Measurements from ENCODE around the gene TNS1. TPM values are rescaled to one million over a fixed set of nuclear protein-coding genes. Genes with fewer than 3 reads are reported as not detected.
A peak's percentile ranks its signal among the peaks of the same experiment; 100 is the strongest.

Gene TNS1
- total RNA-seq, 1 experiment from 2014 or later = 1.5 TPM

DNA sequence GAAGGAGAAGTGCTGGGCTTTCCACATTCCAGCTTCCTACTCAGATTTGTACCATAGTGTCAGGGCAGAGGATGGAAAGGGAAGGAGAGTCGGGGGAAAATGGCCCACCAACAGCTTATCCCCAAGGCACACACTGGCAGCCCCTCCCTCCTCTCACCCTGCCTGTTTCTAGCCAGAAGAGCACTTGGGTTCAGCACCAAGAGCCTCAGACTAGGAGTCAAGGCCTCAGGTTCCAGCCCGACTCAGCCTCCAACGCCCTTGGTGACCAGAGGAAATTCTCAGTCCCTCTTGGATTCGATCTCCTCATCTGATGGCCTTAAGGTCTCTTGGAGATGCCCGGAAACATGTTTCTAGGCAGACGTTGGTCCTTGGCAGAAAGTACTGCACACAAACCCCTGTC, 53.9 kb downstream of the TNS1 start:
- no peaks in the 10 kb centered on the region for H3K9me2 ChIP-seq (replicated peaks; ENCODE audit: low read length)
- CTCF ChIA-PET = no interaction called here
- H2AFZ ChIP-seq (ENCODE audit: low read length) = no peak overlapping the region
- no peaks in the 10 kb centered on the region for H4K20me1 ChIP-seq (ENCODE audit: low read length)
- intact Hi-C loops (cut with micrococcal nuclease) = no loop called here
- ATAC-seq (no peak), DNase-seq (no peak)
- BruUV-seq (replicated peaks) = no TSS peak
- peaks cover 93% of the 10 kb centered on the region for H3K27me3 ChIP-seq (ENCODE audit: low read length)
- no peaks in the 10 kb centered on the region for H3F3A ChIP-seq (ENCODE audit: low read length, unreplicated experiment)
- H3K27ac ChIP-seq (ENCODE audit: low read length) = no peak overlapping the region
- no peak overlapping the region for H3K9ac ChIP-seq (ENCODE audit: low read length)
- POLR2A ChIA-PET (ENCODE audit: unreplicated experiment) = no interaction called here
- H3K4me1 ChIP-seq (ENCODE audit: insufficient read depth, low read length) = no peaks in the 10 kb centered on the region
- no peak overlapping the region for H3K4me3 ChIP-seq (ENCODE audit: low read length)
- no peaks in the 10 kb centered on the region for H3K9me3 ChIP-seq (ENCODE audit: low read length)
- H3K79me2 ChIP-seq (ENCODE audit: low read length) = no peaks in the 10 kb centered on the region
- no peak overlapping the region for H3K4me2 ChIP-seq (ENCODE audit: low read length)
- H3K36me3 ChIP-seq (ENCODE audit: low read depth, low read length) = no peaks in the 10 kb centered on the region
- no peak for TF ChIP-seq EZH2phosphoT487 (IDR thresholded peaks at IDR 0.05; ENCODE audit: borderline replicate concordance, low read length)

- Histone ChIP-seq H3K27me3 (ENCODE audit: low read length) (peaks cover 93% of the 10 kb centered on the region), H3K4me3 (ENCODE audit: low read length) (no peak overlapping the region), H4K20me1 (ENCODE audit: low read length) (no peaks in the 10 kb centered on the region), H3K4me1 (ENCODE audit: insufficient read depth, low read length) (no peaks in the 10 kb centered on the region), H3K9me2 (replicated peaks; ENCODE audit: low read length) (no peaks in the 10 kb centered on the region), H3K9me3 (ENCODE audit: low read length) (no peaks in the 10 kb centered on the region), H3K36me3 (ENCODE audit: low read depth, low read length) (no peaks in the 10 kb centered on the region), H3F3A (ENCODE audit: low read length, unreplicated experiment) (no peaks in the 10 kb centered on the region), H3K79me2 (ENCODE audit: low read length) (no peaks in the 10 kb centered on the region), H2AFZ (ENCODE audit: low read length) (no peak overlapping the region), H3K9ac (ENCODE audit: low read length) (no peak overlapping the region), H3K4me2 (ENCODE audit: low read length) (no peak overlapping the region), H3K27ac (ENCODE audit: low read length) (no peak overlapping the region)
- CTCF ChIA-PET = no interaction called here
- DNase-seq (no peak), ATAC-seq (no peak)
- TF ChIP-seq, protein P1, sequence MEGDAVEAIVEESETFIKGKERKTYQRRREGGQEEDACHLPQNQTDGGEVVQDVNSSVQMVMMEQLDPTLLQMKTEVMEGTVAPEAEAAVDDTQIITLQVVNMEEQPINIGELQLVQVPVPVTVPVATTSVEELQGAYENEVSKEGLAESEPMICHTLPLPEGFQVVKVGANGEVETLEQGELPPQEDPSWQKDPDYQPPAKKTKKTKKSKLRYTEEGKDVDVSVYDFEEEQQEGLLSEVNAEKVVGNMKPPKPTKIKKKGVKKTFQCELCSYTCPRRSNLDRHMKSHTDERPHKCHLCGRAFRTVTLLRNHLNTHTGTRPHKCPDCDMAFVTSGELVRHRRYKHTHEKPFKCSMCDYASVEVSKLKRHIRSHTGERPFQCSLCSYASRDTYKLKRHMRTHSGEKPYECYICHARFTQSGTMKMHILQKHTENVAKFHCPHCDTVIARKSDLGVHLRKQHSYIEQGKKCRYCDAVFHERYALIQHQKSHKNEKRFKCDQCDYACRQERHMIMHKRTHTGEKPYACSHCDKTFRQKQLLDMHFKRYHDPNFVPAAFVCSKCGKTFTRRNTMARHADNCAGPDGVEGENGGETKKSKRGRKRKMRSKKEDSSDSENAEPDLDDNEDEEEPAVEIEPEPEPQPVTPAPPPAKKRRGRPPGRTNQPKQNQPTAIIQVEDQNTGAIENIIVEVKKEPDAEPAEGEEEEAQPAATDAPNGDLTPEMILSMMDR (conservative IDR thresholded peaks at IDR 0.05; ENCODE audit: low read depth, low read length) = no peak
- TF ChIP-seq EZH2phosphoT487 (IDR thresholded peaks at IDR 0.05; ENCODE audit: borderline replicate concordance, low read length) (no peak), EZH2 (IDR thresholded peaks at IDR 0.05; ENCODE audit: low read length, unreplicated experiment) (no peak)
- POLR2A ChIA-PET (ENCODE audit: unreplicated experiment) = no interaction called here
- BruUV-seq (replicated peaks) = no TSS peak
- intact Hi-C loops (cut with micrococcal nuclease) = no loop called here
These were observed 54.4 kb downstream of the TNS1 start for GRCh38 chr2:217948351-217948791.

- no peak for DNase-seq
- Histone ChIP-seq H3K27me3 (ENCODE audit: low read length) (peaks cover 93% of the 10 kb centered on the region), H3K4me2 (ENCODE audit: low read length) (no peak overlapping the region), H3K4me1 (ENCODE audit: insufficient read depth, low read length) (no peaks in the 10 kb centered on the region), H3K9me3 (ENCODE audit: low read length) (no peaks in the 10 kb centered on the region), H3K9me2 (replicated peaks; ENCODE audit: low read length) (no peaks in the 10 kb centered on the region), H3K4me3 (ENCODE audit: low read length) (no peak overlapping the region), H3F3A (ENCODE audit: low read length, unreplicated experiment) (no peaks in the 10 kb centered on the region), H3K79me2 (ENCODE audit: low read length) (no peaks in the 10 kb centered on the region), H3K9ac (ENCODE audit: low read length) (no peak overlapping the region), H2AFZ (ENCODE audit: low read length) (no peak overlapping the region), H4K20me1 (ENCODE audit: low read length) (no peaks in the 10 kb centered on the region), H3K27ac (ENCODE audit: low read length) (no peak overlapping the region), H3K36me3 (ENCODE audit: low read depth, low read length) (no peaks in the 10 kb centered on the region)
- ChIA-PET POLR2A (ENCODE audit: unreplicated experiment) (no interaction called here), CTCF (interaction anchor here (0.5 kb wide), 1 partner anchor 37 kb away, joined by 5 read pairs; no protein-coding TSS in a partner anchor)
- no TSS peak for BruUV-seq (replicated peaks)
- intact Hi-C loops (cut with micrococcal nuclease) = no loop called here
- TF ChIP-seq, protein P1 (conservative IDR thresholded peaks at IDR 0.05; ENCODE audit: low read depth, low read length) = peak; percentile 24; the same call in 1 of the 2 replicates
- no peak for TF ChIP-seq EZH2phosphoT487 (IDR thresholded peaks at IDR 0.05; ENCODE audit: borderline replicate concordance, low read length)
- no peak for TF ChIP-seq EZH2 (IDR thresholded peaks at IDR 0.05; ENCODE audit: low read length, unreplicated experiment)
- no peak for ATAC-seq
These were observed 55.1 kb downstream of the TNS1 start for GRCh38 chr2:217947383-217948350.
